NT2/D1 (cell line): ENCODE measurements around the gene PLEKHG7.

Experiments used
- YY1 ChIP-seq: IDR thresholded peaks from 2 replicates; pipeline ENCODE4 v1.6.1; 2011; ENCODE audit not compliant: insufficient read length, insufficient read depth
- ZNF274 ChIP-seq: IDR thresholded peaks from 2 replicates; pipeline ENCODE4 v1.6.1; 2011; ENCODE audit warnings: mild to moderate bottlenecking, low read depth, low read length

GRCh38 chr12:92757597-92758121 is 54.9 kb downstream of the PLEKHG7 start:
- no peak for TF ChIP-seq ZNF274
- TF ChIP-seq YY1, result no peak
